ENCODE measurements around the gene SLC41A3.

DNA sequence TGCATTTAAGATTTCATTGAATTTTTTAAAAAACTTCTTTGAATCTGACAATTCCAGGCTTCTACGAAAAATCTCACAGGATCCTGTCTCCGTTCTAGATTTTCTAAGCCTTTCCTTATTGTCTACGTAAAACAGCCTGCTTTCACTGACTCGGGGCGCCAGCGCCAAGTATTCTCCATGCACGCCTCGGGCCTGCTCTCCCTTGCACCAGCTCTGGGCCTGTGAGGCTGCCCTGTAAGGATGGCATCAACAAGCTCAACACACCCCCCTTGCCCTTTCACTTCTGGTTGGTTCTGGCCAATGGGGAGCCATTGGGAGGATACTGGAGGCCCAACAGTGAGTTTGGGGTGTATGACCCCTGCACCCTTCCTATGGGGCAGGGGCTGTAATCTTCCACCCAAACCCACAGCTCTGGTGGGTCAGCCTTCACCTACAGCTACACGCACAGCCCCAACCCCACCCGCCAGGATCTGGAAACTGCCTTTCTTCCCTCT is 47.8 kb downstream of the SLC41A3 start:
- TF ChIP-seq, protein P1, sequence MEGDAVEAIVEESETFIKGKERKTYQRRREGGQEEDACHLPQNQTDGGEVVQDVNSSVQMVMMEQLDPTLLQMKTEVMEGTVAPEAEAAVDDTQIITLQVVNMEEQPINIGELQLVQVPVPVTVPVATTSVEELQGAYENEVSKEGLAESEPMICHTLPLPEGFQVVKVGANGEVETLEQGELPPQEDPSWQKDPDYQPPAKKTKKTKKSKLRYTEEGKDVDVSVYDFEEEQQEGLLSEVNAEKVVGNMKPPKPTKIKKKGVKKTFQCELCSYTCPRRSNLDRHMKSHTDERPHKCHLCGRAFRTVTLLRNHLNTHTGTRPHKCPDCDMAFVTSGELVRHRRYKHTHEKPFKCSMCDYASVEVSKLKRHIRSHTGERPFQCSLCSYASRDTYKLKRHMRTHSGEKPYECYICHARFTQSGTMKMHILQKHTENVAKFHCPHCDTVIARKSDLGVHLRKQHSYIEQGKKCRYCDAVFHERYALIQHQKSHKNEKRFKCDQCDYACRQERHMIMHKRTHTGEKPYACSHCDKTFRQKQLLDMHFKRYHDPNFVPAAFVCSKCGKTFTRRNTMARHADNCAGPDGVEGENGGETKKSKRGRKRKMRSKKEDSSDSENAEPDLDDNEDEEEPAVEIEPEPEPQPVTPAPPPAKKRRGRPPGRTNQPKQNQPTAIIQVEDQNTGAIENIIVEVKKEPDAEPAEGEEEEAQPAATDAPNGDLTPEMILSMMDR (conservative IDR thresholded peaks at IDR 0.05; ENCODE audit: low read depth, low read length) = no peak
- TF ChIP-seq SMC3 (IDR thresholded peaks at IDR 0.05; ENCODE audit: low read depth, low read length) (no peak), POLR2A (IDR thresholded peaks at IDR 0.05; ENCODE audit: low read depth, low read length) (no peak), MXI1 (IDR thresholded peaks at IDR 0.05; ENCODE audit: borderline replicate concordance, low read depth, low read length) (no peak), MAFK (IDR thresholded peaks at IDR 0.05; ENCODE audit: low read depth, low read length) (no peak), MAZ (IDR thresholded peaks at IDR 0.05; ENCODE audit: borderline replicate concordance, low read depth, low read length) (no peak), RAD21 (IDR thresholded peaks at IDR 0.05; ENCODE audit: low read length) (no peak), CEBPB (IDR thresholded peaks at IDR 0.05; ENCODE audit: low read depth, low read length) (no peak), CHD1 (IDR thresholded peaks at IDR 0.05; ENCODE audit: low read depth, low read length) (no peak), RFX5 (IDR thresholded peaks at IDR 0.05; ENCODE audit: low read depth, low read length) (no peak)
- TF ChIP-seq, protein P2, sequence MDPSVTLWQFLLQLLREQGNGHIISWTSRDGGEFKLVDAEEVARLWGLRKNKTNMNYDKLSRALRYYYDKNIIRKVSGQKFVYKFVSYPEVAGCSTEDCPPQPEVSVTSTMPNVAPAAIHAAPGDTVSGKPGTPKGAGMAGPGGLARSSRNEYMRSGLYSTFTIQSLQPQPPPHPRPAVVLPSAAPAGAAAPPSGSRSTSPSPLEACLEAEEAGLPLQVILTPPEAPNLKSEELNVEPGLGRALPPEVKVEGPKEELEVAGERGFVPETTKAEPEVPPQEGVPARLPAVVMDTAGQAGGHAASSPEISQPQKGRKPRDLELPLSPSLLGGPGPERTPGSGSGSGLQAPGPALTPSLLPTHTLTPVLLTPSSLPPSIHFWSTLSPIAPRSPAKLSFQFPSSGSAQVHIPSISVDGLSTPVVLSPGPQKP (IDR thresholded peaks at IDR 0.05; ENCODE audit: borderline replicate concordance, low read depth, low read length) = no peak
- TF ChIP-seq, protein P3, sequence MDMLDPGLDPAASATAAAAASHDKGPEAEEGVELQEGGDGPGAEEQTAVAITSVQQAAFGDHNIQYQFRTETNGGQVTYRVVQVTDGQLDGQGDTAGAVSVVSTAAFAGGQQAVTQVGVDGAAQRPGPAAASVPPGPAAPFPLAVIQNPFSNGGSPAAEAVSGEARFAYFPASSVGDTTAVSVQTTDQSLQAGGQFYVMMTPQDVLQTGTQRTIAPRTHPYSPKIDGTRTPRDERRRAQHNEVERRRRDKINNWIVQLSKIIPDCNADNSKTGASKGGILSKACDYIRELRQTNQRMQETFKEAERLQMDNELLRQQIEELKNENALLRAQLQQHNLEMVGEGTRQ (IDR thresholded peaks at IDR 0.05; ENCODE audit: low read depth, low read length) = no peak

Data from IMR-90 (cell line).